Body of pancreas (tissue), 4 donors: ENCODE data around the gene PLAAT4.

ENCODE experiments used
- POLR2A ChIP-seq, 3 donors: fragments of 450-650 bp; IDR thresholded peaks; one replicate each; pipeline ENCODE4 v1.6.1; 2016; ENCODE audit warnings: antibody characterized with exemption in 3 of 3, mild to moderate bottlenecking in 2 of 3
- TF ChIP-seq, protein P1 (sequence below), 7 experiments: fragments of 450-650 bp in 4 of 7; fragments of 200-600 bp in 3 of 7; sonication (generic) in 3 of 7; IDR thresholded peaks; one replicate each; pipeline ENCODE4 v1.5.1; 2016 to 2019; ENCODE audit warnings: antibody characterized with exemption in 7 of 7

DNA sequence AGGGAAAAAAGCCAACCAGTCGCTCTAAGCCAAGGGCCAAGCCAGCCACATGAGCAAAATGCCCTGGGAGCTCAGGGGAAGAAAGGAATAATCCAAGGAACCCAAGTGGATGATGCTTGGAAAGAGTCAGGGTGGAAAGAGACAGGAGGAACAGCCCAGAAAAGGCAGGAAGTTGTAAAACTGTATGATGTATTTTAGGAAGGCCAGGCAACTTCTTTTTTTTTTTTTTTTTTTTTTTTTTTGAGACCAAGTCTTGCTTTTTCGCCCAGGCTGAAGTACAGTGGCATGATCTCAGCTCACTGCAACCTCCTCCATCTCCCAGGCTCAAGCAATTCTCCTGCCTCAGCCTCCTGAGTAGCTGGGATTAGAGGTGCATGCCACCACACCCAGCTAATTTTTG lies 29.1 kb upstream of the PLAAT4 start:
- TF ChIP-seq POLR2A (IDR thresholded peaks at IDR 0.05) = no peak
- TF ChIP-seq, protein P1, sequence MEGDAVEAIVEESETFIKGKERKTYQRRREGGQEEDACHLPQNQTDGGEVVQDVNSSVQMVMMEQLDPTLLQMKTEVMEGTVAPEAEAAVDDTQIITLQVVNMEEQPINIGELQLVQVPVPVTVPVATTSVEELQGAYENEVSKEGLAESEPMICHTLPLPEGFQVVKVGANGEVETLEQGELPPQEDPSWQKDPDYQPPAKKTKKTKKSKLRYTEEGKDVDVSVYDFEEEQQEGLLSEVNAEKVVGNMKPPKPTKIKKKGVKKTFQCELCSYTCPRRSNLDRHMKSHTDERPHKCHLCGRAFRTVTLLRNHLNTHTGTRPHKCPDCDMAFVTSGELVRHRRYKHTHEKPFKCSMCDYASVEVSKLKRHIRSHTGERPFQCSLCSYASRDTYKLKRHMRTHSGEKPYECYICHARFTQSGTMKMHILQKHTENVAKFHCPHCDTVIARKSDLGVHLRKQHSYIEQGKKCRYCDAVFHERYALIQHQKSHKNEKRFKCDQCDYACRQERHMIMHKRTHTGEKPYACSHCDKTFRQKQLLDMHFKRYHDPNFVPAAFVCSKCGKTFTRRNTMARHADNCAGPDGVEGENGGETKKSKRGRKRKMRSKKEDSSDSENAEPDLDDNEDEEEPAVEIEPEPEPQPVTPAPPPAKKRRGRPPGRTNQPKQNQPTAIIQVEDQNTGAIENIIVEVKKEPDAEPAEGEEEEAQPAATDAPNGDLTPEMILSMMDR (IDR thresholded peaks at IDR 0.05) = no peak
